B cell (primary cell): ENCODE data around the gene ISG20L2. TPM values are rescaled to one million over a fixed set of nuclear protein-coding genes. Genes with fewer than 3 reads are reported as not detected.

Experiments used
- ATAC-seq: fragments of 200-7000 bp; cut with Tn5 transposase; one replicate; pipeline ENCODE4 v1.10.0; 2021; ENCODE audit warnings: low read depth, mild to moderate bottlenecking, moderate number of reproducible peaks, moderate library complexity
- CTCF ChIA-PET: fragments of 350-600 bp; sonication (Branson Sonifier 250); formaldehyde crosslinking; loops from one replicate; lab custom pipeline; 2021; ENCODE audit warnings: antibody characterized with exemption, inconsistent platforms; lab: Charles Lee
- POLR2A ChIA-PET: fragments of 350-600 bp; sonication (Branson Sonifier 250); formaldehyde crosslinking; loops from one replicate; lab custom pipeline; 2021; ENCODE audit warnings: antibody characterized with exemption; lab: Charles Lee
- DNase-seq: peaks from one replicate; pipeline ENCODE4 v3.0.0; 2013
- H2AFZ ChIP-seq: 2 replicates; pipeline ENCODE4 v1.6.1; 2012; ENCODE audit warnings: mild to moderate bottlenecking, low read depth, low read length; ENCODE audit not compliant: insufficient read depth, poor library complexity, severe bottlenecking
- H3K27ac ChIP-seq, 2 donors: 1 replicate in 1 of 2; 2 replicates in 1 of 2; pipeline ENCODE4 v1.5.1; 2012 to 2013; ENCODE audit warnings: low read length in 2 of 2, mild to moderate bottlenecking in 2 of 2, moderate library complexity in 1 of 2
- H3K27me3 ChIP-seq, 4 experiments: fragments of 200-600 bp in 1 of 4; sonication (generic) in 1 of 4; replicated peaks in 1 of 4; 1 replicate in 2 of 4; 2 replicates in 2 of 4; pipeline versions ENCODE4 v1.6.1 to v1.7.0; 2013 to 2016; ENCODE audit warnings: low read length in 3 of 4, mild to moderate bottlenecking in 2 of 4, mixed read lengths in 1 of 4, moderate library complexity in 1 of 4; ENCODE audit not compliant: insufficient read depth in 4 of 4, control insufficient read depth in 3 of 4; ENCODE audit errors: control extremely low read depth in 1 of 4
- H3K36me3 ChIP-seq, 2 experiments: replicated peaks in 1 of 2; 1 replicate in 1 of 2; 2 replicates in 1 of 2; pipeline versions ENCODE4 v1.6.1 to v1.7.1; 2013; ENCODE audit warnings: low read length in 1 of 2; ENCODE audit not compliant: insufficient read depth in 2 of 2, control insufficient read depth in 1 of 2; ENCODE audit errors: control extremely low read depth in 1 of 2, extremely low read depth in 1 of 2
- H3K4me1 ChIP-seq, 2 donors: fragments of 200-600 bp in 1 of 2; sonication (generic) in 1 of 2; 1 replicate in 1 of 2; 2 replicates in 1 of 2; pipeline versions ENCODE4 v1.5.1 to v1.6.1; 2013 to 2017; ENCODE audit warnings: low read length in 2 of 2; ENCODE audit not compliant: control insufficient read depth in 2 of 2, insufficient read depth in 2 of 2
- H3K4me2 ChIP-seq: replicated peaks from 2 replicates; pipeline ENCODE3; 2012; ENCODE audit warnings: mild to moderate bottlenecking, low read depth, low read length; ENCODE audit not compliant: poor library complexity, severe bottlenecking
- H3K4me3 ChIP-seq, 5 experiments: fragments of 200-600 bp in 1 of 5; sonication (generic) in 1 of 5; 1 replicate in 3 of 5; 2 replicates in 2 of 5; pipeline versions ENCODE4 v1.5.1 to v1.7.0; 2011 to 2016; ENCODE audit warnings: low read length in 4 of 5, mild to moderate bottlenecking in 4 of 5, low read depth in 2 of 5, control low read depth in 1 of 5, moderate library complexity in 1 of 5; ENCODE audit not compliant: insufficient read depth in 1 of 5; ENCODE audit errors: control extremely low read depth in 1 of 5, extremely low read depth in 1 of 5
- H3K79me2 ChIP-seq: fragments of 200-600 bp; sonication (generic); one replicate; pipeline ENCODE4 v1.6.0; 2016; ENCODE audit warnings: low read length; ENCODE audit not compliant: control insufficient read depth, insufficient read depth
- H3K9ac ChIP-seq: fragments of 200-600 bp; sonication (generic); 2 replicates; pipeline ENCODE4 v1.6.1; 2017; ENCODE audit warnings: mild to moderate bottlenecking, low read length, moderate library complexity
- H3K9me3 ChIP-seq, 3 donors: one replicate each; pipeline versions ENCODE4 v1.6.1 to v1.7.1; 2013; ENCODE audit warnings: low read length in 2 of 3; ENCODE audit not compliant: control insufficient read depth in 2 of 3, insufficient read depth in 1 of 3; ENCODE audit errors: control extremely low read depth in 1 of 3
- H4K20me1 ChIP-seq: 2 replicates; pipeline ENCODE4 v1.6.0; 2012; ENCODE audit warnings: mild to moderate bottlenecking, low read length; ENCODE audit not compliant: insufficient read depth, control insufficient read depth, poor library complexity, severe bottlenecking
- H3K27ac Mint-ChIP-seq: one replicate; pipeline ENCODE4 v1.8.0; 2021; ENCODE audit warnings: mixed read lengths
- H3K27me3 Mint-ChIP-seq: one replicate; pipeline ENCODE4 v1.8.0; 2021; ENCODE audit warnings: mixed read lengths
- H3K4me1 Mint-ChIP-seq: one replicate; pipeline ENCODE4 v1.8.0; 2021; ENCODE audit warnings: mixed read lengths
- H3K4me3 Mint-ChIP-seq: one replicate; pipeline ENCODE4 v1.8.0; 2021; ENCODE audit warnings: mixed read lengths
- H3K9me3 Mint-ChIP-seq: one replicate; pipeline ENCODE4 v1.8.0; 2022; ENCODE audit warnings: mixed read lengths; ENCODE audit not compliant: insufficient read depth
- EZH2 ChIP-seq: IDR thresholded peaks from 2 replicates; pipeline ENCODE4 v1.6.1; 2012; ENCODE audit warnings: borderline replicate concordance, low read depth, mild to moderate bottlenecking, moderate library complexity, low read length; ENCODE audit not compliant: insufficient read depth, poor library complexity, severe bottlenecking
- WGBS: methylation state at CpG from one replicate; pipeline ENCODE4 v1.1.5; 2013; ENCODE audit warnings: missing lambda C conversion rate; ENCODE audit not compliant: insufficient coverage; 5-methylcytosine and 5-hydroxymethylcytosine counted together
- intact Hi-C: fragments of 100-400 bp; cut with micrococcal nuclease; formaldehyde crosslinking; loops from one replicate; pipeline ENCODE4 v1.10.0; 2022
- polyA plus RNA-seq: library from polyadenylated mRNA; depleted of rRNA; stranded (reverse); fragments of >200 nt; gene quantifications from 2 replicates; pipeline ENCODE4 v1.2.3, GENCODE V29; 2012
- total RNA-seq, 2 donors: library from RNA; stranded (reverse); fragments of 120-200 nt in 1 of 2; gene quantifications; 1 replicate in 1 of 2; 2 replicates in 1 of 2; pipeline versions ENCODE4 v1.2.3 to v1.2.4, GENCODE V29; 2013 to 2022
- TF ChIP-seq, protein P1 (sequence below): fragments of 200-600 bp; IDR thresholded peaks from one replicate; pipeline ENCODE4 v1.8.0; 2022; ENCODE audit warnings: antibody characterized with exemption, mild to moderate bottlenecking

ISG20L2 gene
- total and polyA plus RNA-seq, 2 donors (not counting 1 experiment from before 2014, with no cell fraction given): 30.1 to 51.7 TPM

DNA sequence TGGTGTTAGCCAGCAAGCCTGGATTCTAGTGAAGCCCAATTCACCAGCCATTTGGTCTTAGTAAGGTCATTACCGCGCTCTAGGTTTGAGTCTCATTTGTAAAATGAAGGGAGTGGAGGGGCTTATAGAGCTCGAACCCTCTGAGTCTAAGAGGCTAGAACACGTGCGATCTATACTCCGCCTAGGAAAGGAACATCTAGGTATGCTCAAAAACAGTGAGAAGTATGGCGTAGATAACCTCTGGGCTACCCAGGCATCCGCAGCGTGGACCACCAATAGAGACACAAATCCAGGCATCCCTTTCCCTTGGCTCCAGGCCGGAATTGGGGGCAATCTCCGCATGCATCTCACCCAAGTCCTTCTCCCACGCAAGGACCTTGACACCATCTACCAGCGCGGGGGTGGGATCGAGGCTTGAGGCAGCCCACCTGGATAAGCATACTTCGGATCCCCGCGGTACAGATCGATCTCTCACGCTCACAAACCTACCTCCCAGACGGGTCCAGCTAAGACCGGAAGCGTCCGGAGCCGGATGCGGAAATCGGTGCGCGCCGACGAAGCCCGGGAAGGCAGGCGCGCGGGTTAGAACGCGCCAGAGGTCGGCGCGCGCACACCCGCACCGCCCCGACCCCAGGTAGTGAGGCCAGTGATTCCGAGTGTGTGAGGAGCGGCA, 504 bp downstream of the ISG20L2 start, which contains the start of gene METTL25B:
TSS of gene METTL25B (plus strand) at position 544 of the 673 bp plus-strand sequence. CDS start 636 bp downstream, outside the sequence.
- intact Hi-C loops: loop anchor here (1.0 to 5.0 kb wide), 4 partner anchors 13 to 226 kb away; partner anchors contain the start of genes HDGF, MEF2D, MRPL24 and PRCC
- peaks cover 26% of the 10 kb centered on the region for H3K4me1 Mint-ChIP-seq
- H2AFZ ChIP-seq: peak within 1 kb of the TSS; percentile 85
- no peak for TF ChIP-seq EZH2
- TF ChIP-seq, protein P1, sequence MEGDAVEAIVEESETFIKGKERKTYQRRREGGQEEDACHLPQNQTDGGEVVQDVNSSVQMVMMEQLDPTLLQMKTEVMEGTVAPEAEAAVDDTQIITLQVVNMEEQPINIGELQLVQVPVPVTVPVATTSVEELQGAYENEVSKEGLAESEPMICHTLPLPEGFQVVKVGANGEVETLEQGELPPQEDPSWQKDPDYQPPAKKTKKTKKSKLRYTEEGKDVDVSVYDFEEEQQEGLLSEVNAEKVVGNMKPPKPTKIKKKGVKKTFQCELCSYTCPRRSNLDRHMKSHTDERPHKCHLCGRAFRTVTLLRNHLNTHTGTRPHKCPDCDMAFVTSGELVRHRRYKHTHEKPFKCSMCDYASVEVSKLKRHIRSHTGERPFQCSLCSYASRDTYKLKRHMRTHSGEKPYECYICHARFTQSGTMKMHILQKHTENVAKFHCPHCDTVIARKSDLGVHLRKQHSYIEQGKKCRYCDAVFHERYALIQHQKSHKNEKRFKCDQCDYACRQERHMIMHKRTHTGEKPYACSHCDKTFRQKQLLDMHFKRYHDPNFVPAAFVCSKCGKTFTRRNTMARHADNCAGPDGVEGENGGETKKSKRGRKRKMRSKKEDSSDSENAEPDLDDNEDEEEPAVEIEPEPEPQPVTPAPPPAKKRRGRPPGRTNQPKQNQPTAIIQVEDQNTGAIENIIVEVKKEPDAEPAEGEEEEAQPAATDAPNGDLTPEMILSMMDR: no peak
- H3K27ac Mint-ChIP-seq: peak within 1 kb of the TSS; percentile 98
- WGBS: 2% methylated on average over 32 of the region's 46 CpGs
- H3K27me3 ChIP-seq: no peaks in the 10 kb centered on the region
- H3K79me2 ChIP-seq: peaks cover 51% of the 10 kb centered on the region
- peak within 1 kb of the TSS; percentile 79 to 98 (median 95) for H3K4me3 ChIP-seq
- DNase-seq (peak; percentile 83), ATAC-seq (peak; percentile 57)
- H3K4me1 ChIP-seq: peaks cover 40 to 48% of the 10 kb centered on the region in 2 donors
- peak within 1 kb of the TSS; percentile 81 for H3K4me2 ChIP-seq
- no peaks in the 10 kb centered on the region for H3K9me3 ChIP-seq
- no peaks in the 10 kb centered on the region for H3K9me3 Mint-ChIP-seq
- H3K4me3 Mint-ChIP-seq: no peak within 1 kb of the TSS
- H3K27me3 Mint-ChIP-seq: no peaks in the 10 kb centered on the region
- peak within 1 kb of the TSS; percentile 97 for H3K9ac ChIP-seq
- H4K20me1 ChIP-seq: peaks cover 45% of the 10 kb centered on the region
- H3K27ac ChIP-seq: peak within 1 kb of the TSS; percentile 77 to 96
- ChIA-PET CTCF (interaction anchor here (0.9 to 9.5 kb wide), 15 partner anchors 11 to 132 kb away, joined by 3 to 245 read pairs (median 6); partner anchors contain the start of genes HDGF, INSRR, MRPL24 and NTRK1), POLR2A (interaction anchor here (0.5 to 3.8 kb wide), 13 partner anchors 8 to 369 kb away, joined by 3 to 39 read pairs (median 4); partner anchors contain the start of genes CRABP2, HDGF, MEF2D and MRPL24)
- H3K36me3 ChIP-seq: peaks cover 0 to 40% of the 10 kb centered on the region in 2 experiments
